ENCODE results near the gene TMEM163.

- no peak for TF ChIP-seq CTCF (IDR thresholded peaks at IDR 0.05)
- TF ChIP-seq POLR2A (IDR thresholded peaks at IDR 0.05): no peak
Measured at GRCh38 chr2:134674687-134675086, 44.1 kb downstream of the TMEM163 start.

All from thyroid gland (tissue), 4 donors.